ENCODE data around the gene FNDC11.

Gene FNDC11

GRCh38 chr20:63522981-63523611, 30.9 kb upstream of the FNDC11 start:
- DNase-seq (ENCODE audit: extremely low read depth in 1 of 2, low read depth in 1 of 2): no peak

GRCh38 chr20:63525185-63525584, 28.8 kb upstream of the FNDC11 start:
- DNase-seq (ENCODE audit: extremely low read depth in 1 of 2, low read depth in 1 of 2): no peak

GRCh38 chr20:63525971-63526370, 28.0 kb upstream of the FNDC11 start:
- DNase-seq (ENCODE audit: extremely low read depth in 1 of 2, low read depth in 1 of 2): no peak

- DNase-seq (ENCODE audit: extremely low read depth in 1 of 2, low read depth in 1 of 2): no peak
Measured at GRCh38 chr20:63527184-63527583, 26.8 kb upstream of the FNDC11 start.

- no peak for DNase-seq (ENCODE audit: extremely low read depth in 1 of 2, low read depth in 1 of 2)
Measured at GRCh38 chr20:63529180-63529860, 24.6 kb upstream of the FNDC11 start.

GRCh38 chr20:63529861-63530787, 23.8 kb upstream of the FNDC11 start:
- no peak for DNase-seq (ENCODE audit: extremely low read depth in 1 of 2, low read depth in 1 of 2)

GRCh38 chr20:63530788-63531160, 23.2 kb upstream of the FNDC11 start:
- DNase-seq (ENCODE audit: extremely low read depth in 1 of 2, low read depth in 1 of 2): no peak

GRCh38 chr20:63531686-63532448, 22.1 kb upstream of the FNDC11 start:
- no peak for DNase-seq (ENCODE audit: extremely low read depth in 1 of 2, low read depth in 1 of 2)

- no peak for DNase-seq (ENCODE audit: extremely low read depth in 1 of 2, low read depth in 1 of 2)
Measured at GRCh38 chr20:63532449-63532971, 21.4 kb upstream of the FNDC11 start.

- DNase-seq (ENCODE audit: extremely low read depth in 1 of 2, low read depth in 1 of 2): no peak
Measured at GRCh38 chr20:63533388-63533787, 20.6 kb upstream of the FNDC11 start.

- DNase-seq (ENCODE audit: extremely low read depth in 1 of 2, low read depth in 1 of 2): no peak
Measured at GRCh38 chr20:63533871-63534393, 20.0 kb upstream of the FNDC11 start.

- DNase-seq (ENCODE audit: extremely low read depth in 1 of 2, low read depth in 1 of 2): no peak
Measured at GRCh38 chr20:63534427-63534830, 19.5 kb upstream of the FNDC11 start.

GRCh38 chr20:63534831-63535651, 18.9 kb upstream of the FNDC11 start:
- DNase-seq (ENCODE audit: extremely low read depth in 1 of 2, low read depth in 1 of 2): no peak

- no peak for DNase-seq (ENCODE audit: extremely low read depth in 1 of 2, low read depth in 1 of 2)
Measured at GRCh38 chr20:63536241-63536977, 17.6 kb upstream of the FNDC11 start.

GRCh38 chr20:63536997-63537524, 16.9 kb upstream of the FNDC11 start, which contains the start of gene PTK6:
PTK6 (minus strand) TSS chr20:63537376; CDS start chr20:63537314, 62 bp downstream.
- no peak for DNase-seq (ENCODE audit: extremely low read depth in 1 of 2, low read depth in 1 of 2)

- peak; percentile 90 to 95 for DNase-seq (ENCODE audit: extremely low read depth in 1 of 2, low read depth in 1 of 2)
Measured at GRCh38 chr20:63537525-63538203, 16.3 kb upstream of the FNDC11 start.

- no peak for DNase-seq (ENCODE audit: extremely low read depth in 1 of 2, low read depth in 1 of 2)
Measured at GRCh38 chr20:63538204-63539091, 15.5 kb upstream of the FNDC11 start.

All from stimulated activated CD8-positive, alpha-beta memory T cell treated with anti-CD3 and anti-CD28 coated beads, Interleukin-7, amount 100 ng/mL, for 48 hours (primary cell).